HG03354 (cell line): ENCODE measurements around the gene SLC6A3.

ENCODE experiments used
- ATAC-seq: cut with Tn5 transposase; IDR thresholded peaks from one replicate; pipeline ENCODE4 v1.9.1; 2021; ENCODE audit warnings: mild to moderate bottlenecking; ENCODE audit not compliant: unreplicated experiment, poor library complexity, severe bottlenecking

The SLC6A3 gene

DNA sequence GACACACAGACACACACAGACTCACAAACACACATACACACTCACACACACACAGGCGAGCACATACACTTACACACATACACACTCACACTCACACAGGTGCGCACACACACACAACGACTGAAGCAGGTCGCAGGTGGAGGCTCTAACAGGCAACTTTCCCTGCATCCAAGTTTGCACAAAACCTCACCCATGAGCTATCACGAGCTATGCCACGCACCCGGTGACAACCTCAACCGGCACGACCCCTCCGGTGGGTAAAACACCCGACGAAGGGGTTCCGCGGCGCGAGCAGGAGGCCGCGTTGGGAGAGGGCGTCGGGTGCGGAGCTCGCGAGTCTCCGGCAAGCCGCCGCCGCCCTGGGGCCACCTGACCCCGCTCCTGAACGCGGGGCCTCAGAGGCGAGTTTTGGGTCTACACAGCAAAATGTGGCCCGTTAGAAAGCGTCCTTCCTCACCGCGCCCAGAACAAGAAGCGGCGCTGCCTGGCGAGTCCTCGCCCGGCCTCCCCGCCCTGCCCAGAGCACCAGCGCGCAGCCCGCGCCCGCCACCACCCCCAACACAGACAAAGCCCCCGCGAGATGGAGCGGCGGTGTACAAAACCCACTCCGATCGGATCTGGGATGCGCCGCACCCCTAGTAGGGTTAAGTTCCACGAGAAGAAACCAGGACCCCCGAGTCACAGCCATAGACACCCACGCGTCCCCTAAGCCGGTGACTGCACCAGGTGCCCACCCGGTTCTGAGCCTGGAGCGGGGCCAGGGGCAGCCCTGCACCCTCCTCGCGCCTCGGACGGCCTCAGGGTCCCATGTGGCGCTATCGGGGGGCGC is 665 bp downstream of the SLC6A3 start:
- no peak for ATAC-seq

DNA sequence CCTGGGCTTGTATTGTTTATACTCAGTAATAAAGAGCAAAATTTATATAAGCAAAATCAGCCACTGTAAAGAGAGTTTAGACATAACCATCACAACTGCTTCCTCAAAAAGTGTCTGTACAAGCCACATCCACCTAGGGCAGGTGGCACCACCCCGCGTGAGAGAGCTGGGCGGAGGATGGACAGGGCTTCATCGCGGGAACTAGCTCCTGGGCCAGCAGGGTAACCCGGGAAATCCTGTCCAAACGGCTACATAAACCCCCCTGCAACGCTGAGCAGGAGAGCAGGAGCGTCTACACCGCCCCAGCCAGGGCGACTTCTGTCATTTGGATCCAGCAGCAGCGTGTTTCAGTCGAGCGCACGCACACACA is 1.3 kb downstream of the SLC6A3 start:
- ATAC-seq = no peak

DNA sequence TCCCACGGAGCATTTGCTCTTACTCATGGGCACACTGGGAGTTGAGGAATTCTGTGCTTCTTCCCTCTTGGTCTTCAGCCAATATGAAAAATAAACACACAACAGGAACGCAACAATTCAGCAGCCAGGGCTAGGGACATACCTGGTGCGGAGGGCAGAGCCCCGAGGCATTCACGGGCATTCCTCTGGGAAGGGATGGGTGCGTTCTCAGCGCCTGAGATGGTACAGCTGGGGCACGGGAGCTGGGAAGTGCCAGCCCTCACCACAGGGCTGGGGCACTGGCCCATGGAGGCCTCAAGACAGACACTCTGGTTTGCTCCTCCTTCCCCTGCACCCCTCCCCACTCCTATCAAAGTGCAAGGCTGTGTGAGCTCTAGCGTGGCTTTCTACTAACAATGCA is 2.1 kb downstream of the SLC6A3 start:
- ATAC-seq = no peak

DNA sequence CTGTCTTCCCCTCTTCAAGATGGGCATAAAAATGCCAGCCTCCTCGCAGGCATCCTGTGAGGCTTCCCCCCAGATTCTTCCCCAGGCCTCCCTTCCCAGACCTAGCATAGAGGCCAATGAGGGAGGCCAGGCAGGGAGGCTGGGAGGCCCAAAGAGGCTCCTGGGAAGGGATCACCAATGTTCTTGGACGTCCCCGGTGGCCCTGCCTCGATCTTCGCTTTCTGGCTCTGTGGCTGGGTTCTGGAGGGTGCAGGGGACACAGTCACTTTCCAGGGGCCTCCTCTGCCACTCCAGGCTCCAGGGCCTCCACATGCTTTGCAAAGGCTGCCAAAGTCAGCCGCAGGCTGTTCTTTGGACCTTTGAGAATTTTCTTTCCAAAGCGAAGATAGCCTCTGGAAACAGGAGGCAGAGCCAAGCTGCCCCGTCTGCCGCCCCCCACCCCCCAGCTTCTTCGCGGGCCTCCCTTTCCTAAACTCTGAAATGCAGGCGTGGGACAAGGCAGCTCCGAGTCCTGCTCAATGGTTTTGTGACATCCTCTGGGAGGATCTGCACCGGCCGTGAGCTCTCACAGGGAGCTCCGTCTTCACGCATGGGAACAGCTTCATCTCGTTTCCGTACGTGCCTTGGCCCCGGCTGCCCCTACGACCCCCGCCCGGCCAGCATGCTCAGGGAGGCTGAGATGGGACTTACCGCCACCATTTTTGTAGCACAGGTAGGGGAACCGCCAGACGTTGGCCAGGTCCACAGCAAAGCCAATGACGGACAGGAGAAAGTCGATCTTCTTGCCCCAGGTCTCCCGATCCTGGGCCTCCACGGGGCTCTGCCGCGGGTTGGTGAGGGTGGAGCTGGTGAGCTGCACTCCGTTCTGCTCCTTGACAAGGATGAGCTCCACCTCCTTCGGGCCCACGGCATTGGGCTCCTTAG is 2.8 kb downstream of the SLC6A3 start:
- ATAC-seq = no peak

DNA sequence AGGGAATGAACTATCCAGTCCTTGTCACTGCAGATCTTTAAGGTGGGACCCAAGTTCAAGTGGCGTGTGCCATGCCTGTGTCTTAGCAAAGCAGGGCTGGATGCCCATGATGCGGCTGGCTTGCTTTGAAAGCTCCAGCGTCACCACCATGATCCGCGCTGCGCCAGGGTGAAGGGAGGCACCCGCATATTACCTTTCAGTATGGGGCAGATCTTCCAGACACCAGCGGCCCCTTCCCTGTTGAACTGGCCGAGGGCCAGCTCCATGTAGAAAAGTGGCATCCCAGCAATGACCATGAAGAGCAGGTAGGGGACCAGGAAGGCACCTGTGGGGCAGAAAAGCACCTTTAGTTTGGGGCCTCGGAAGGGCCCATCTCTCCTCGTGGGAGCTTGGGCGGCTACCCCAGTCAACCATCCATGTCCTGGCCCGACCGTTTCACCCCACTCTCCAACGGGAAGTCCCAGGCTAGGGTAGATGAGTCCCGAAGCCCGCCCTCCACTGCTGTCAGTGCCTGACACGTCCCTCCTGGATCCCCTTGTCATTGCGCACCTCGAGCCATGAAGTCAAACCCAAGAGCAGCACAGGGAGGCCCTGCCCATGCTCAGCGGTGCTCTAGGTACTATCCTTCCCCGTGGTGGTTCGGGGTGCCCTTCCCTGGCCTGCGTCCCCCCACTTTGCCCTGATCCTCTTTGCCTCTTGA is 3.9 kb downstream of the SLC6A3 start:
- no peak for ATAC-seq

DNA sequence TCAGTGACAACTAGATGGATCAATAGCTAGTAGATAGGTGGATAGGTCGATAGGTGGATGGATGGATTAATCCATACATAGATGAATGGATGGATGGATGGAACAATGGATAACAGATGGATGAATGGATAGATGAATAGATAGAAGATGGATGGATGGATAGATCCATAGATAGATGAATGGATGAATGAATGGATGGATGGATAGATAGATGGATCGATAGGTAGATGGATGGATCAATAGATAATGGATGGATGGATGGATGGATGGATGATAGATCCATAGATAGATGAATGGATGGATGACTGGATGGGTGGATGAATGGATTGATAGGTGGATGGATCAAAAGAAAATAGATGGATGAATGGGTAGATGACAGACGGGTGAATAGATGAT is 5.1 kb downstream of the SLC6A3 start:
- ATAC-seq = no peak

DNA sequence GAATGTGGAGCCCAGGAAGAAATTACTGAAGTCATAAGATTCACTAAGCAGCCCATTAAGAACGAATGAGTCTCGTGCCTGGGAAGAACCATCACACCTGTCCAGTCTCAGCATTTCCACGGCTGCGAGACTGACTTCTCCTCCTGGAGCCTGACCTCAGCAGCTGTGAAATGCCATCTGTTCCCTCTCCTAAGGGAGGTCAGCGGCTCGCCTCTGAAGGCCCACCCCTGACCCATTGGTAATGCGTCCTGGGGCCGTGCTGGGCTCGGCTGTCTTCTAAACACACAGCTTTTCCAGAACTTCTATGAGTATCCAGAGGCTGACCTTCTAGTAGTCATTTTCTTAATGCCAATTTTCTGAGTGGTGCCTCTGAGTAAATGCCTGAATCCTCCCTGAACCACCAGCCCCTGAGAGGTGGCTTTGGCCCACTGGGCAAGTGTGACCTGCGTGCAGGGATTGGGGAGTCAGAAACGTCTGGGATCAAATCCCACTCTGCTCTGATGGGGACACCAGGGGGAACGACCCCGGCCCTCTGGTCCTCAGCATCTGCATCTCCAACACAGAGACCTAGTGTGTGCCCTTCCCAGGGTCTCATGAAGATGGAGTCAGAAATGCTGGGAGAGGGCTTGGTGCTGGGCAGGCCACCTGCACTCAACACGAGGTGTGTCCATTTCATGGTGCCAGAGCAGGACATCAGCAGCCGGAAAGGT is 5.7 kb downstream of the SLC6A3 start:
- ATAC-seq = no peak

DNA sequence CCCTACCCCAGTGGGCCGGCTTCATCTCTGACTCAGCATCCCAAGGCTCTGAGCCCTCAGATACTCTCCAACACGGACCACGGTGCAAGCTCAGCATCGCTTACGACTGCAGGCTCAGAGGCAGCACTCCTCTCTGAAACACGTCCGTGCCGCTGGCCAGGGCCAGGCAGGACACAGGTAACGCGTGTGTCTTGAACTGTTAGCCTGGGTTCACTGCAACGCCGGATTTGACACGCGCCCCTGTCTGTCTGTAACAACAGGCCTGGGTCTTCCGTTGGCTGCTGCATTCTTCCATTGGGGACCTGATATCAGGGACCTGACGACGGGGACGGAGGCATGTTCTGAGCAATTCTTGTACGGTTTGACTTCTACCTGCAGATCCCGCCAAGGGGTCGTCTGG is 6.4 kb downstream of the SLC6A3 start:
- no peak for ATAC-seq

DNA sequence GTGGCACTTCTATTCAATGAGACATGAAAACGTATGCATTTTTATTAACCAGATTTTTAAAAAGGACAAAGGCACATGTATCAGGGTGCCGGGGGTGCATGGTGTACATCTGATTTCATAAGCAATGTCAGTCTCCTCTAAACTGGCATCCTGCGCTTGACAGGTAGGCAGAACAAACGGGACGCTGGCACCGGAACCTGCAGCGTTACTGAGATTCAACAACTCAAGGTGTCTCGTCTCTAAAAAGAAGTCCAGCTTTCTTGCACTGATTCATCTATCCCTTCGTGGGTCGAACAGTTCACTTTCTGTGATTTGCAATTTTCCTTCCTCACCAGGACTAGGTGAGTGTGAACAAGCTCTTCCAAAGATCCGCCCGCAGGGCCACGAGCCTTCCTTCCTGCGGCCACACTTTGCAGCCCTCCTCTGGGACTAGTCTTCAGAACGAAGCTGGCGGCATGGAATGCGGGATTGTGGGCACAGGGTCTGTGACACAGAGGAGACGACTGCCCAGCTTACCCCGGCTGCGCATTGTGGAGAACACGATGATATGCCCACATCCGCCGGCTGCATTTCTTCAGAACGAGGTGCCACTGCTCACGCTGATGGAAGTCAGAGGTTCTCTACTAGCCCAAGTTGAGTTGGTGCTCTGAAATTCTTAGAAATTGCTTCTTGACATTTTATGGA is 7.2 kb downstream of the SLC6A3 start:
- ATAC-seq = no peak

DNA sequence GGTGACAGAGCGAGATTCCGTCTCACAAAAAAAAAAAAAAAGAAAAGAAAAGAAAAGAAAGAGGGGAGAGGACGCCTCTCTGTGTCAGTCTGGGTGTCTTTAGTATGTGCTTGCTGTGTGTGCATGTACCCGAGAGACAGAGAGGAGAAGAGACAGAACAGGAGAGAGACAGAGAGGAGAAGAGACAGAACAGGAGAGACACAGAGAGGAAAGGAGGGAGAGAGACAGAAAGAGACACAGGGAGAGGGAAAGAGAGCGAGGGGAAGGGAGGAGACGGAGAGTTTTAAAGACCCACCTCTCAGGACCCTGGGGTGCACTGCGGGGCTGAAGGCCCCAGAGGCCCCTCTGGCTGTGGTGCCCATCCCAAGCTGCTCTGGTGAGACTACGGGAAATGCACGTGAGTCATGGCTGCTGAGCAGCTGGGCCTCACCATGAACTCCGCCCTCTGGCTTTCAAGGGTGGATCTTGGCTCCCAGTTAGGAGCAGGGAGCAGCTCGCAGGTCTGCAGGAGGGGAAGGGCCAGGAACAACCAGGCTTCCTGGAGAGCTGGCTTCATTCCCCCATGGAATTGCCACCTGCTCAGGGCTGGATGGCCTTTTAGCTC is 7.9 kb downstream of the SLC6A3 start:
- no peak for ATAC-seq

DNA sequence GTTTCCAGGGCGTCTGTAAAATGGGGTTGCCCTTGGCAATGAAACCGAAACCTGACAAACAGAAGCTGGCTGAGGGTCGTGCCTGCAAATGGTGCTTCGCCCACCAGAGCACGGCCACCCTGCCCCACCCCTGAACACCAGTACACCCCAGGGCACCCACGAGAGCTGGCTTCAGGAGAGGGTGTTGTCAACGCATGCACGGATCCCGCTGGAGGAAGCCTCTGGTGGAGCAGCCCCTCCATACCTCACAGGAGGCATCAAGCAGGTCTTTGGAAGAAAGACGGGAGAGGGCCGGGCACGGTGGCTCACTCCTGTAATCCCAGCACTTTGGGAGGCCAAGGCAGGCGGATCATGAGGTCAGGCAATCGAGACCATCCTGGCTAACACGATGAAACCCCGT is 8.6 kb downstream of the SLC6A3 start:
- ATAC-seq = no peak

DNA sequence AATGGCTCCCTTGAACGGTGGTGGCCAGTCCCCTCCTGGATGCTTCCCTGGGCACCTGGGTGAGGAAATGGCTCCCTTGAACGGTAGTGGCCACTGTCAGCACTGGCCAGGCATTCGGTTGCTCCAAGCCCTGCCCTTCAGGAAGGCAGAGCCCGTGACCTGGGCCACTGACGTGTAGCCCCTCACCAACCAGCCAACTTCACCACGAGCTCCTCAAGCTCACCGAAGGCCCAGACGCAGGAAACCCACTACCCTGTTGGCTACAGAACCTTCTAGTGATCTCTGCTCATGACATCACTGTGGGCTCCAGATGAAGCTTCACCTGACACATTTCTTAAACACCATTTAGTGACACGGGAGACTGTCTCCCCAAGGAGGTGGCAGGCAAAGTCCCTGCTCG is 9.2 kb downstream of the SLC6A3 start:
- ATAC-seq = no peak

DNA sequence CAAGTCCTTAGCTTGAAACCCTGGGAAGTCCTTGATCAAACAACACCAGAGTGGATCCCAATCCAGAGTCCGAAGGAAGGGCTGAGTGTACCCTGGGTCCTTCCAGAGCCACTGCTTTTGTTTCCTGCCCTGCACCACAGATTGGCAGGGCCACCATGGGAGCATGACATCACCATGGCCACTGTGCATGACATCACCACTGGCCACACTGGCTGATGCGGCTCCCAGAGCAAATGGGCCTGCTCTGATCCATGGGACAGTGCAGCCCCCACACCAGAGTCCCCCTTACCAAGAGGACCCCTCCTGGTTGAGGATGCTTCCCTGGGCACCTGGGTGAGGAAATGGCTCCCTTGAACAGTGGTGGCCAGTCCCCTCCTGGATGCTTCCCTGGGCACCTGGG is 9.9 kb downstream of the SLC6A3 start:
- ATAC-seq = no peak

DNA sequence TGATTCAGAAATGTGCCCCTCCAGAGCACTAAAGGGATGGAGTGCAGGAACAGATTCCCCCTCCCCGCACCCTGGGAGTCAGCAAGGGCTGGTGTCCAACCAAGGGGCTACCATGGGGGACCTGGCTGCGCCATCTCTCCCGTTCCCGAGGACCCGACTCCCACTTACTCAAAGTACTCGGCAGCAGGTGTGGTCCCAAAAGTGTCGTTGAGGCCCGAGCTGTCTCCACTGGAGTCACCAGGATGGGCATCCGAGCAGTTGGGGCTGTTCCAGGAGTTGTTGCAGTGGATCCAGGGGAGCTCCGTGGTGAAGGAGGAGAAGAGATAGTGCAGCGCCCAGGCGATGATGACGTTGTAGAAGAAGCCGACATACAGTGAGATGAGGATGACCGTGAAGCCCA is 12.9 kb downstream of the SLC6A3 start:
- ATAC-seq = no peak

DNA sequence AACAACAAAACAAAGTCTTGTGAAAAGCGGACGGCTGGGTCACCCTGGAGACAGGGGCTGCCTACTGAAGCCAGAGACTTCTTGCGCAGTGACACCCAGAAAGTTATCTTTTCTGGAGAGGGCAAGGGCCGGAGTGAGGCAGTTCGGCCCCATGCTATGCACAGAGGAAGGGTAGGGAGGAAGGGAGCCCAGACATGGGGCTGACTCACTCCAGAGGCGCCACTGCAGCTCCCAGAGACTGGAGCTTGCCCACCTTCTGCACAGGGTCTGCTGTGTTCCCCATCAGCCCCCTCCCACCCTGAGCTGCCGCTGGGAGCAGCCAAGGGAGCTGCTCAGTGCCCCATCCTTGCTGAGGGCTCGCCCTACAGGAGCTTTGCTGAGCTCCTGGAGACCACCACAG is 13.3 kb downstream of the SLC6A3 start:
- no peak for ATAC-seq

DNA sequence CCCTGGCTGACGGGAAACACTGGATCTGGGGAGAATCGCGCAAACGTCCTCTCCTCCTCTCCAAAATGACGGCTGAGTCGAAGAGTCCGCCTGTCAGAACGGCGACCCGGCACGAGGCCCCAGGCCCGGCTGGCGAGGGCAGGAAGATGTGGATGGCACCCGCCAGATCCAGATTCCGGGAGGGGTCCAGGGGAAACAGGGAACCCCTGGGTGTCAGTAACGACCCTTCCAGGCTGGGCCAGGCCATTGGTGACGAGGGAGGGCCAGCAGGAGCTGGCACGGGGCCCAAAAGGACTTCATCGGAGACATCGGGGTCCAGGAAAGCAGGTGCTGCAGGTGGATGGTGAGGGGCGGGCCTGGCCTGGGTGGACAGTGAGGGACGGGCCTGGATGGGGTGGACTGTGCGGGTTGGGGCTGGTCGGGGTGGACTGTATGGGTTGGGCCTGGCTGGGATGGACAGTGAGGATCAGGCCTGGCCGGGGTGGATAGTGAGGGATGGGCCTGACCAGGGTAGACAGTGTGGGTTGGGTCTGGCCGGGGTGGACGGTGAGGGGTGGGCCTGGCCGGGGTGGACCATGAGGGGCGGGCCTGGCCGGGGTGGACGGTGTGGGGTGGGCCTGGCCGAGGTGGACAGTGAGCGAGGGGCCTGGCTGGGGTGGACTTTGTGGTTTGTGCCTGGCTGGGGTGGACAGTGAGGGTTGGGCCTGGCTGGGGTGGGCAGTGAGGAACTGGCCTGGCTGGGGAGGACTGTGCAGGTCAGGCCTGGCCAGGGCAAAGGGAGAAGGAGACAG is 14.0 kb downstream of the SLC6A3 start:
- ATAC-seq = no peak

DNA sequence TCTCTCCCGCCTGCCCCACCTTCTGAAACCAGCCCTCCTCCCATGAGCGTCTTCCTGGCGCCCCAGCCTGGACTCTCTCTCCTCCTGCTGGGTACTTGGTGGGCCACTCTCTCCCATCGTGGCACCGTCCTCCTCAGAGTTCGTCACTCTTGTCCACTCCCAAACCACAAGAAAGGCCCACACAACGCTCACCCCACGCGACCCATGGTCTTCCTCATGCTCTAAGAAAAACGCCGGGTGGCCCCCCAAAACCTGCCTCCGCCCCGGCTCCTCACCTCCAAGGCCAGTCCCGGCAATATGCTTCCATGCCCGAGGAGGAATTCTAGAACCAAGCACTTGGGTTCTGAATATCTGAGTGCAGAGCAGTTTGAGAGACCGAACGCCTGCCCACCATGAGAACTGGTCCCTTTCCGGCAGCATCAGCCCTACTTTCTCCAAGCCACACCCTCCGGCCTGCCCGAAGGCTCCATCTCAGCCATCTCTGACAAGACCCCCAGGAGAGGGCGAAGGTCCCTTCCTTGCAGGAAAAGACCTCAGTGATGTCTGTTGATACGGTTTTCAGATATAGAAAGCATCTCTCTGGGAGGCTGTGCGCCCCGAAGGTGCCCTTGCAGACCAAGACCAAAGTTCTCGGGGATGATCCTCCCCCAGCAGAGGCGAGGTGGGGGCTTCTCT is 15.0 kb downstream of the SLC6A3 start:
- no peak for ATAC-seq

DNA sequence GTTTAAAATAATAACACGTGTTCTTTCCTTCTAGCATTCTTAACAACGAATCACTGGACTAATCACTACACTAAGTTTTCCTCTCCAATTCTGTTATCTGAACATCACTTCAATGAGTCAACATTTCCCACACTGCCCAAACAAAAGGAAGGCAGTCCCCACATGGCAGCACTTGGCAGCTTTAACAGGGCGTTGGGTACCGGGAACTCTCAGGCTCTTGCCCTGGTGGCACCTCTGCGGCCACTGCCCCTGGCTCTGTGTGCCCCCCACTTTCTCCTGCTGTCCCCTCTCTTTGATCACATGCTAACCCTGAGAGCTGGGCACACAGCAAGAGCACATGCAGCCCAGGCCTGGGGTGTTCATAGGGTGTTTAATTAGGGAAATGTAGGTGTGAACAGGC is 15.7 kb downstream of the SLC6A3 start:
- ATAC-seq = no peak
